HG02571 (cell line): ENCODE data around the gene LYPLA2.
"Not testable (repeated sequence)": the region's sequence is repeated elsewhere in the genome, so short reads cannot be mapped to it uniquely, and the experiment has no call there.

Source experiments
- ATAC-seq: cut with Tn5 transposase; IDR thresholded peaks from one replicate; pipeline ENCODE4 v1.9.1; 2021; ENCODE audit warnings: mild to moderate bottlenecking, moderate library complexity; ENCODE audit not compliant: unreplicated experiment

LYPLA2 gene

GRCh38 chr1:23799570-23800399 is 8.8 kb downstream of the LYPLA2 start:
- peak; percentile 9 for ATAC-seq

GRCh38 chr1:23800400-23801337 is 9.7 kb downstream of the LYPLA2 start, which contains the start of gene GALE:
TSS of gene GALE (minus strand) at chr1:23800754. CDS start at chr1:23799007, 1,747 bp downstream.
- peak; percentile 73 for ATAC-seq

- no peak for ATAC-seq
These were observed 10.4 kb downstream of the LYPLA2 start for GRCh38 chr1:23801338-23801748.

- ATAC-seq, result no peak
These were observed 10.9 kb downstream of the LYPLA2 start for GRCh38 chr1:23801876-23802275.

- ATAC-seq, result not testable (repeated sequence)
These were observed 11.9 kb downstream of the LYPLA2 start for GRCh38 chr1:23802809-23803342.

- ATAC-seq, result no peak
These were observed 12.7 kb downstream of the LYPLA2 start for GRCh38 chr1:23803674-23804073.

GRCh38 chr1:23804183-23804835 is 13.4 kb downstream of the LYPLA2 start:
- no peak for ATAC-seq

- ATAC-seq, result no peak
These were observed 14.1 kb downstream of the LYPLA2 start for GRCh38 chr1:23805025-23805424.

- ATAC-seq, result no peak
These were observed 15.3 kb downstream of the LYPLA2 start for GRCh38 chr1:23806280-23806679.

- no peak for ATAC-seq
These were observed 16.5 kb downstream of the LYPLA2 start for GRCh38 chr1:23807453-23807852.

- ATAC-seq, result peak; percentile 57
These were observed 18.8 kb downstream of the LYPLA2 start for GRCh38 chr1:23809751-23810171.

- peak; percentile 64 for ATAC-seq
These were observed 20.0 kb downstream of the LYPLA2 start for GRCh38 chr1:23810818-23811540.

- ATAC-seq, result no peak
These were observed 23.1 kb downstream of the LYPLA2 start for GRCh38 chr1:23814016-23814415.

GRCh38 chr1:23816361-23816760 is 25.4 kb downstream of the LYPLA2 start:
- ATAC-seq, result no peak

- no peak for ATAC-seq
These were observed 26.0 kb downstream of the LYPLA2 start for GRCh38 chr1:23816906-23817305.

- no peak for ATAC-seq
These were observed 26.7 kb downstream of the LYPLA2 start for GRCh38 chr1:23817633-23818032.

GRCh38 chr1:23823767-23824166 is 32.8 kb downstream of the LYPLA2 start:
- no peak for ATAC-seq

GRCh38 chr1:23824711-23825075 is 33.7 kb downstream of the LYPLA2 start:
- no peak for ATAC-seq

GRCh38 chr1:23825076-23825761 is 34.3 kb downstream of the LYPLA2 start, which contains the start of gene HMGCL:
TSS of gene HMGCL (minus strand) at chr1:23825429. CDS start at chr1:23825415, 14 bp downstream.
- peak; percentile 80 for ATAC-seq
